ENCODE data around the gene BHLHE40.

BHLHE40 gene

DNA sequence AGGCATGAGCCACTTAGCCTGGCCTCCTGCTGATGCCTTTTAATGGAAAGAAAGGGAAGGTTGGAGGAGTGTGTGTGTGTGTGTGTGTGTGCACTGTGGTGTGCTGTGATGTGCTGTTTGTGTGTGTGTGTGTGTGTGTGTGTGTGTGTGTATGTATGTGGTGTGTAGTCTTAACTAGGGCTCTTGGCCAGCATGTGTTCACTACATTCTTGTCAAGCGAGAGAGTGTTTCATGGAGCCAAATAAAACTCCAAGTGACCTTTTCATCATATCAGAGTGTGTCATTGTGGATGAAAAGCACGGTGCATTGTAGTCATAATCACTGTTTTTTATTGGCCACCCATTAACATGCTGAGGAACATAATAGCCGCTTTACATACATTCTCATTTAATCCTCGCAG is 30.8 kb upstream of the BHLHE40 start:
- H3K18ac ChIP-seq (ENCODE audit: low read length), result no peak overlapping the region
- no peaks in the 10 kb centered on the region for H3K79me2 ChIP-seq (ENCODE audit: control insufficient read depth, insufficient read depth, low read length)
- no peak overlapping the region for H3K23ac ChIP-seq (ENCODE audit: low read length)
- H2BK120ac ChIP-seq (ENCODE audit: low read depth, low read length), result no peak overlapping the region
- H3K4me3 ChIP-seq (ENCODE audit: low read length), result no peak overlapping the region
- H2BK15ac ChIP-seq (replicated peaks; ENCODE audit: low read depth), result no peak overlapping the region
- no peak for DNase-seq
- H2AK5ac ChIP-seq (ENCODE audit: low read length), result no peak overlapping the region
- WGBS (ENCODE audit: extremely low coverage, insufficient coverage, low lambda C conversion rate), result no CpG with 5 or more reads among the region's 4 CpGs
- H3K9ac ChIP-seq (ENCODE audit: low read length), result no peak overlapping the region
- H3K27me3 ChIP-seq (ENCODE audit: insufficient read depth, low read length, poor library complexity), result no peaks in the 10 kb centered on the region
- H3K36me3 ChIP-seq (ENCODE audit: control insufficient read depth, insufficient read depth, low read length), result no peaks in the 10 kb centered on the region
- no peak overlapping the region for H2BK5ac ChIP-seq (ENCODE audit: low read length)
- H3K4me1 ChIP-seq (ENCODE audit: control insufficient read depth, low read depth, low read length), result no peaks in the 10 kb centered on the region
- no peak overlapping the region for H3K56ac ChIP-seq (ENCODE audit: low read length)
- H3K79me1 ChIP-seq (ENCODE audit: low read length), result no peaks in the 10 kb centered on the region
- H3K27ac ChIP-seq (ENCODE audit: low read depth, low read length), result no peak overlapping the region
- no peak overlapping the region for H4K8ac ChIP-seq (ENCODE audit: low read depth, low read length)
- H3K4ac ChIP-seq (ENCODE audit: low read depth, low read length), result no peak overlapping the region
- H4K5ac ChIP-seq (ENCODE audit: low read length), result no peak overlapping the region
- H3K4me2 ChIP-seq (ENCODE audit: low read length), result no peak overlapping the region

DNA sequence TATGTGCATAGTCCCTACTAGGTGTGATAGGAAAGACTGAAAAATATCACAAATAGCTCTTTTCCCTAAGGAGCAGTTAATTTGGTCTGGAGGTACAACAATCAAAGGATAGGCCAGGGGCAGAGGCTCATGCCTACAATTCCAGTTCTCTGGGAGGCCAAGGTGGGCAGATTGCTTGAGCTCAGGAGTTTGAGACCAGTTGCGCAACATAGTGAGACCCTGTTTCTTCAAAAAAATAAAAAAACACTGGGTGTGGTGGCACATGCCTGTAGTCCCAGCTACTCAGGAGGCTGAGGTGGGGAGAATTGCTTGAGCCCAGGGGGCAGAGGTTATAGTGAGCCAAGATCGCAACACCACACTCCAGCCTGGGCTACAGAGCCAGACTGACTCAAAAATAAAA is 30.2 kb upstream of the BHLHE40 start:
- DNase-seq, result no peak
- Histone ChIP-seq H3K23ac (ENCODE audit: low read length) (no peak overlapping the region), H2BK15ac (replicated peaks; ENCODE audit: low read depth) (no peak overlapping the region), H3K18ac (ENCODE audit: low read length) (no peak overlapping the region), H3K4me1 (ENCODE audit: control insufficient read depth, low read depth, low read length) (no peaks in the 10 kb centered on the region), H2BK5ac (ENCODE audit: low read length) (no peak overlapping the region), H3K56ac (ENCODE audit: low read length) (no peak overlapping the region), H2BK120ac (ENCODE audit: low read depth, low read length) (no peak overlapping the region), H3K4me3 (ENCODE audit: low read length) (no peak overlapping the region), H3K79me1 (ENCODE audit: low read length) (no peaks in the 10 kb centered on the region), H3K9ac (ENCODE audit: low read length) (no peak overlapping the region), H3K4me2 (ENCODE audit: low read length) (no peak overlapping the region), H4K5ac (ENCODE audit: low read length) (no peak overlapping the region), H2AK5ac (ENCODE audit: low read length) (no peak overlapping the region), H3K4ac (ENCODE audit: low read depth, low read length) (no peak overlapping the region), H3K79me2 (ENCODE audit: control insufficient read depth, insufficient read depth, low read length) (no peaks in the 10 kb centered on the region), H4K8ac (ENCODE audit: low read depth, low read length) (no peak overlapping the region), H3K27me3 (ENCODE audit: insufficient read depth, low read length, poor library complexity) (no peaks in the 10 kb centered on the region), H3K36me3 (ENCODE audit: control insufficient read depth, insufficient read depth, low read length) (no peaks in the 10 kb centered on the region), H3K27ac (ENCODE audit: low read depth, low read length) (no peak overlapping the region)
- no CpG with 5 or more reads among the region's 2 CpGs for WGBS (ENCODE audit: extremely low coverage, insufficient coverage, low lambda C conversion rate)

DNA sequence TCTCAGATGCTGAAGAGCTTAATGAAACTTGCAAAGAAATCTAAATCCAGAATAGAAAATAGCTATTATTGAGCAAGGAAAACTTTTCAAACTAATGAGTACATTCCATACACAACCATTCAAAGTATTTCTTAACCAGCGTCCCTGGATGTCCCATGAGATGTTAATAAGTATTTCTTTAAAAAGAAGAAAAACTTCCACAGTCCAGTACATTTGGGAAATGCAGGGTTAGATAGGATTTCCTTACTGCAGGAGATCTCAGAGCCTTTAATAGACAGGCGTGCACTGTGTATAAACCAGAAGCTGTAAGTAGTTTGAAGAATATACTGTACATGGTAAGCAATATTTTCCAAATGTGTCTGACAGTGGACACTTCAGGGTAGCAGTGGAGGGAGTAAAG is 29.6 kb upstream of the BHLHE40 start:
- Histone ChIP-seq H2BK5ac (ENCODE audit: low read length) (no peak overlapping the region), H3K4me2 (ENCODE audit: low read length) (no peak overlapping the region), H3K79me1 (ENCODE audit: low read length) (no peaks in the 10 kb centered on the region), H2BK120ac (ENCODE audit: low read depth, low read length) (no peak overlapping the region), H3K23ac (ENCODE audit: low read length) (no peak overlapping the region), H3K4me1 (ENCODE audit: control insufficient read depth, low read depth, low read length) (no peaks in the 10 kb centered on the region), H3K56ac (ENCODE audit: low read length) (no peak overlapping the region), H2AK5ac (ENCODE audit: low read length) (no peak overlapping the region), H3K27me3 (ENCODE audit: insufficient read depth, low read length, poor library complexity) (no peaks in the 10 kb centered on the region), H4K8ac (ENCODE audit: low read depth, low read length) (no peak overlapping the region), H3K4ac (ENCODE audit: low read depth, low read length) (no peak overlapping the region), H3K9ac (ENCODE audit: low read length) (no peak overlapping the region), H3K18ac (ENCODE audit: low read length) (no peak overlapping the region), H3K36me3 (ENCODE audit: control insufficient read depth, insufficient read depth, low read length) (no peaks in the 10 kb centered on the region), H3K79me2 (ENCODE audit: control insufficient read depth, insufficient read depth, low read length) (no peaks in the 10 kb centered on the region), H2BK15ac (replicated peaks; ENCODE audit: low read depth) (no peak overlapping the region), H4K5ac (ENCODE audit: low read length) (no peak overlapping the region), H3K27ac (ENCODE audit: low read depth, low read length) (no peak overlapping the region), H3K4me3 (ENCODE audit: low read length) (no peak overlapping the region)
- no CpG with 5 or more reads among the region's 2 CpGs for WGBS (ENCODE audit: extremely low coverage, insufficient coverage, low lambda C conversion rate)
- no peak for DNase-seq

DNA sequence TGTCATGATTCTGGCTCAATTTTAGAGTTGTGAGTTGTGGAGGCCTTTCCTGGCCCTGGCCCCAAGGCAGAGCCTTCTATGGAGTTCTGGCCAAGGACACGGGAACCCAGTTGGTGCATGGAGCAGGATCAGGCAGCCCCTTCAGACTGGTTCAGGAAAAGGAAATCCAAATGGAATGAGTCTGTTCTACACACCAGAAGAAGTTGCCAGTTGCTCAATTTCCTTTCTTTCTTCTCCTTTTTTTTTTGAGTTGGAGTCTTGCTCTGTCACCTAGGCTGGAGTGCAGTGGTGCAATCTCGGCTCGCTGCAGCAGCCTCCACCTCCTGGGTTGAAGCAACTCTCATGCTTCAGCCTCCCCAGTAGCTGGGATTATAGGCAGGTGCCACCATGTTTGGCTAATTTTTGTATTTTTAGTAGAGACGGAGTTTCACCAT is 28.9 kb upstream of the BHLHE40 start:
- Histone ChIP-seq H3K18ac (ENCODE audit: low read length) (no peak overlapping the region), H3K4me2 (ENCODE audit: low read length) (no peak overlapping the region), H3K9ac (ENCODE audit: low read length) (no peak overlapping the region), H3K4ac (ENCODE audit: low read depth, low read length) (no peak overlapping the region), H3K27me3 (ENCODE audit: insufficient read depth, low read length, poor library complexity) (no peaks in the 10 kb centered on the region), H4K5ac (ENCODE audit: low read length) (no peak overlapping the region), H2BK15ac (replicated peaks; ENCODE audit: low read depth) (no peak overlapping the region), H2AK5ac (ENCODE audit: low read length) (no peak overlapping the region), H4K8ac (ENCODE audit: low read depth, low read length) (no peak overlapping the region), H3K56ac (ENCODE audit: low read length) (no peak overlapping the region), H3K4me1 (ENCODE audit: control insufficient read depth, low read depth, low read length) (no peaks in the 10 kb centered on the region), H3K79me2 (ENCODE audit: control insufficient read depth, insufficient read depth, low read length) (no peaks in the 10 kb centered on the region), H3K79me1 (ENCODE audit: low read length) (no peaks in the 10 kb centered on the region), H3K23ac (ENCODE audit: low read length) (no peak overlapping the region), H3K27ac (ENCODE audit: low read depth, low read length) (no peak overlapping the region), H2BK5ac (ENCODE audit: low read length) (no peak overlapping the region), H2BK120ac (ENCODE audit: low read depth, low read length) (no peak overlapping the region), H3K36me3 (ENCODE audit: control insufficient read depth, insufficient read depth, low read length) (no peaks in the 10 kb centered on the region), H3K4me3 (ENCODE audit: low read length) (no peak overlapping the region)
- no CpG with 5 or more reads among the region's 4 CpGs for WGBS (ENCODE audit: extremely low coverage, insufficient coverage, low lambda C conversion rate)
- no peak for DNase-seq

DNA sequence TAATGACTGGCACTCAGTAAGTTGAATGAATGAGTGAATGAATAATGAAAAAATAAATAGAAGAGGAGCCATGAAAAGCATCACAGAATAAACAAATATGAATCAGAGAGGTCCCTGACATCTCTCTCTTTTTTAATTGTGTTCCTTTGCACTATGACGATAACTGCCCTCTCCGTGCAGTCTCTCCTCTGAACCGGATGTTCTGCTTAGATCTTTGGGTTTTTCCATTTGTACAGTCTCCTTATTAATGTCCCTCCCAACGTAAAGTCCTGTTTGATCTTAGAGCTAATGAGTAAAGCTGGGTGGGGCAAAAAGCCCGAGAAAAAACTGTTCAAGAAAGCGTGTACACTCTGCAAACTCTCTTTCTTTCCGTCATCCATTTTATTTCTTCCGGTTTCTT is 28.3 kb upstream of the BHLHE40 start:
- Histone ChIP-seq H3K4ac (ENCODE audit: low read depth, low read length) (no peak overlapping the region), H3K9ac (ENCODE audit: low read length) (no peak overlapping the region), H2BK15ac (replicated peaks; ENCODE audit: low read depth) (no peak overlapping the region), H2BK120ac (ENCODE audit: low read depth, low read length) (no peak overlapping the region), H3K79me1 (ENCODE audit: low read length) (no peaks in the 10 kb centered on the region), H3K36me3 (ENCODE audit: control insufficient read depth, insufficient read depth, low read length) (no peaks in the 10 kb centered on the region), H3K79me2 (ENCODE audit: control insufficient read depth, insufficient read depth, low read length) (no peaks in the 10 kb centered on the region), H3K4me2 (ENCODE audit: low read length) (no peak overlapping the region), H3K4me3 (ENCODE audit: low read length) (no peak overlapping the region), H4K5ac (ENCODE audit: low read length) (no peak overlapping the region), H4K8ac (ENCODE audit: low read depth, low read length) (no peak overlapping the region), H3K27me3 (ENCODE audit: insufficient read depth, low read length, poor library complexity) (no peaks in the 10 kb centered on the region), H3K4me1 (ENCODE audit: control insufficient read depth, low read depth, low read length) (no peaks in the 10 kb centered on the region), H3K23ac (ENCODE audit: low read length) (no peak overlapping the region), H3K56ac (ENCODE audit: low read length) (no peak overlapping the region), H2BK5ac (ENCODE audit: low read length) (no peak overlapping the region), H2AK5ac (ENCODE audit: low read length) (no peak overlapping the region), H3K27ac (ENCODE audit: low read depth, low read length) (no peak overlapping the region), H3K18ac (ENCODE audit: low read length) (no peak overlapping the region)
- DNase-seq, result no peak
- no CpG with 5 or more reads among the region's 8 CpGs for WGBS (ENCODE audit: extremely low coverage, insufficient coverage, low lambda C conversion rate)

DNA sequence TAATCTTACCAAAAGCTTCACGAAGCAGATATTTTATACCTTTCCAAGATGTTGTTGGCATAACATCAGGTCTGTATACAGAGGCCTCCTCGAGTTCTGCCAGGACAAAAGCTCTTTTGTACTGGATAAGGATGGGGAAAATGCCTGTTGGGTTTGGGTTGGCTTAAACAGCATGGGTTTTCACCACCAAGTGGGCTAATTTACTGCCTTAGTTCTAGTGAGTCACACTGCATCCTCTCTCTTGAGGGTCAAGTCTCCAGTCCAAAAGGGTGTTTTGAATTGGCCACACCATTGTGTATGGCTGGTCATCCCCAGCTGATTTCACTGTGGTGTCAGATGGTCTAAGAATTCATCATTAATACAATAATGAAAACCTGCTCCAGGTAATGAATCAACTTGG is 26.1 kb upstream of the BHLHE40 start:
- Histone ChIP-seq H2AK5ac (ENCODE audit: low read length) (no peak overlapping the region), H3K79me2 (ENCODE audit: control insufficient read depth, insufficient read depth, low read length) (no peaks in the 10 kb centered on the region), H2BK120ac (ENCODE audit: low read depth, low read length) (no peak overlapping the region), H4K5ac (ENCODE audit: low read length) (no peak overlapping the region), H3K36me3 (ENCODE audit: control insufficient read depth, insufficient read depth, low read length) (no peaks in the 10 kb centered on the region), H3K4me1 (ENCODE audit: control insufficient read depth, low read depth, low read length) (no peaks in the 10 kb centered on the region), H3K27me3 (ENCODE audit: insufficient read depth, low read length, poor library complexity) (no peaks in the 10 kb centered on the region), H4K8ac (ENCODE audit: low read depth, low read length) (no peak overlapping the region), H3K23ac (ENCODE audit: low read length) (no peak overlapping the region), H3K9ac (ENCODE audit: low read length) (no peak overlapping the region), H3K79me1 (ENCODE audit: low read length) (no peaks in the 10 kb centered on the region), H2BK5ac (ENCODE audit: low read length) (no peak overlapping the region), H3K4ac (ENCODE audit: low read depth, low read length) (no peak overlapping the region), H3K4me3 (ENCODE audit: low read length) (no peak overlapping the region), H3K18ac (ENCODE audit: low read length) (no peak overlapping the region), H3K56ac (ENCODE audit: low read length) (no peak overlapping the region), H3K27ac (ENCODE audit: low read depth, low read length) (no peak overlapping the region), H3K4me2 (ENCODE audit: low read length) (no peak overlapping the region), H2BK15ac (replicated peaks; ENCODE audit: low read depth) (no peak overlapping the region)
- WGBS (ENCODE audit: extremely low coverage, insufficient coverage, low lambda C conversion rate), result no CpG with 5 or more reads among the region's 2 CpGs
- no peak for DNase-seq

Measured in mesendoderm (in vitro differentiated cells).